GM19455 (cell line): Measurements from ENCODE around the gene FST.

Experiments
- ATAC-seq: cut with Tn5 transposase; IDR thresholded peaks from one replicate; pipeline ENCODE4 v1.9.1; 2021; ENCODE audit not compliant: unreplicated experiment

The FST gene

DNA sequence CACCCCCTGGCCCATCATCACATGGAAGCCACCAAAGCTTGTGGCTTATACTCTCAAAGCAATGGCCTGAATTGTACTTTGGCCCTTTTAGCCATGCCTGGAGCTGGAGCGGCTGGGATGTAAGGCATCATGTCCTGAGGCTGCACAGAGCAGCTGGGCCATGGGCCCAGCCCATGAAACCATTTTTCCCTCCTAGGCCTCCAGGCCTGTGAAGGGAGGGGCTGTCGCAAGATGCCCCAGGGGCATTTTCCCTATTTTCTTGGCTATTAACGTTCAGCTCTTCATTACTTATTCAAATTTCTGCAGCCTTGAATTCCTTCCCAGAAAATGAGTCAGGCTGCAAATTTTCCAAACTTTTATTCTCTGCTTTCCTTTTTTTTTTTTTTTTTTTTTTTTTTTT, 27.7 kb downstream of the FST start:
- ATAC-seq = no peak

DNA sequence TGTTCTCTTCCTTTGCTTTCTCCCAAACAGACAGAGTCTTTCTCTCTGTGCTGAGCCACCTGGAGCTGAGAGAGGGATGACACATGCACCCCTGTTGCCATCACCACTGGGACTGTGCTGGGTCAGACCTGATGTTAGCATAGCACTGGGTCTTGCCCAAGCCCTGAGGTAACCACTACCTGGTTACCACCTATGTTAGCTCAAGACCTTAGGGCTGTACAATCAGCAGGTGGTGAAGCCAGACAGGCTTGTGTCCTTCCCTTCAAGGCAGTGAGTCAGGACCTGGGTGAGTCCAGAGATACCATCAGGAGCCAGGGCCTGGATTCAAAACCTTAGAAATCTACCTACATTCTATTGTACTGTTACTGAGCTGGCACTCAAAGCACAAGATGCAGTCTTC, 32.1 kb downstream of the FST start:
- ATAC-seq = no peak

DNA sequence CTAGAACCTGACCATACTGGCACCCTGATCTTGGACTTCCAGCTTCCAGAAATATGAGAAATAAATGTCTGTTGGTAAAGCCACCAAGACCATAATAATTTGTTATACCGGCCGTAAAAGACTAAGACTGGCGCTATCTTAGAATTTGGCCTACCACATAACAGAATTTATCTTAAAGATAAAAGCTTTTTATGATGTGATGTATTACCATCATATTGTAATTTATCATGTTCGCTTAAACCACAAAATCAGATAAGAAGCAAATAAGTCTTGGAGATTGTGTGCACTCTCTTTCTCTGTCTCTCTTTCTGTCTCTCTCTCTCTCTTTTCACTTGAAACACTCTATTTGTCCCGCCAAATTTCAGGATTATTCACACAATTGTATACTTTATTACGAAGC, 35.6 kb downstream of the FST start:
- ATAC-seq = no peak

DNA sequence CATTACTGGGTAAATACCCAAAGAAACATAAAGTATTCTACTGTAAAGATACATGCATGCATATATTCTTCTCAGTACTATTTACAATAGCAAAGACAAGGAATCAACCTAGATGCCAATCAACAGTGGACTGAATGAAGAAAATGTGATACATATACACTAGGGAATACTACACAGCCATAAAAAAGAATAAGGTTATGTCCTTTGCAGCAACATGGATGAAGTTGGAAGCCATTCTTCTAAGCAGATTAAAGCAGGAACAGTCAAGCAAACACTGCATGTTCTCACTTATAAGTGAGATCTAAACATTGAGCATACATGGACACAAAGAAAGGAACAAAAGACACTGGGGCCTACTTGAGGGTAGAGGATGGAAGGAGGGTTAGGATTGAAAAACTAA, 40.4 kb downstream of the FST start:
- no peak for ATAC-seq
